ENCODE data around the gene SPSB1. TPM values are rescaled to one million over a fixed set of nuclear protein-coding genes. Genes with fewer than 3 reads are reported as not detected.

The SPSB1 gene
- polyA plus RNA-seq, 6 donors from 2014 or later, result 0.61 to 2.2 (median 1.2) TPM; not detected in 1

GRCh38 chr1:9368356-9368755 lies 75.7 kb downstream of the SPSB1 start:
- ATAC-seq (ENCODE audit: low read depth in 2 of 2), result no peak
- Mint-ChIP-seq H3K36me3 (no peaks in the 10 kb centered on the region), H3K27me3 (no peaks in the 10 kb centered on the region), H3K27ac (peak overlapping the region in 2 of 6 donors; percentile 69 to 79), H3K4me3 (peak overlapping the region in 1 of 8 donors; percentile 15), H3K9me3 (no peaks in the 10 kb centered on the region), H3K4me1 (peaks cover 2 to 7% (median 3%) of the 10 kb centered on the region in 3 donors)
- DNase-seq, result no peak

- DNase-seq, result no peak
- H3K27ac Mint-ChIP-seq, result peak overlapping the region in 2 of 6 donors; percentile 10 to 33
- H3K36me3 Mint-ChIP-seq, result no peaks in the 10 kb centered on the region
- H3K4me3 Mint-ChIP-seq, result no peak overlapping the region
- peaks cover 0 to 4% (median 3%) of the 10 kb centered on the region in 3 donors for H3K4me1 Mint-ChIP-seq
- no peak for ATAC-seq (ENCODE audit: low read depth in 2 of 2)
- H3K27me3 Mint-ChIP-seq, result no peaks in the 10 kb centered on the region
- H3K9me3 Mint-ChIP-seq, result no peaks in the 10 kb centered on the region
These were observed 77.5 kb downstream of the SPSB1 start for GRCh38 chr1:9369964-9370788.

GRCh38 chr1:9371391-9371935 lies 78.8 kb downstream of the SPSB1 start:
- Mint-ChIP-seq H3K4me3 (no peak overlapping the region), H3K27me3 (no peaks in the 10 kb centered on the region), H3K36me3 (no peaks in the 10 kb centered on the region), H3K9me3 (no peaks in the 10 kb centered on the region), H3K4me1 (peaks cover 0 to 4% (median 3%) of the 10 kb centered on the region in 3 donors), H3K27ac (peak overlapping the region in 1 of 6 donors; percentile 54)
- ATAC-seq (ENCODE audit: low read depth in 2 of 2), result no peak
- no peak for DNase-seq

- Mint-ChIP-seq H3K27ac (no peak overlapping the region), H3K9me3 (no peaks in the 10 kb centered on the region), H3K27me3 (no peaks in the 10 kb centered on the region), H3K4me1 (peaks cover 0 to 4% (median 3%) of the 10 kb centered on the region in 3 donors), H3K36me3 (no peaks in the 10 kb centered on the region), H3K4me3 (no peak overlapping the region)
- no peak for ATAC-seq (ENCODE audit: low read depth in 2 of 2)
- no peak for DNase-seq
These were observed 79.3 kb downstream of the SPSB1 start for GRCh38 chr1:9371951-9372350.

GRCh38 chr1:9373619-9374018 lies 80.9 kb downstream of the SPSB1 start:
- H3K9me3 Mint-ChIP-seq, result no peaks in the 10 kb centered on the region
- H3K4me3 Mint-ChIP-seq, result no peak overlapping the region
- no peaks in the 10 kb centered on the region for H3K27me3 Mint-ChIP-seq
- DNase-seq (no peak), ATAC-seq (ENCODE audit: low read depth in 2 of 2) (no peak)
- H3K27ac Mint-ChIP-seq, result peak overlapping the region in 2 of 6 donors; percentile 33 to 49
- H3K4me1 Mint-ChIP-seq, result peaks cover 0 to 4% (median 3%) of the 10 kb centered on the region in 3 donors
- H3K36me3 Mint-ChIP-seq, result no peaks in the 10 kb centered on the region

- no peak for ATAC-seq (ENCODE audit: low read depth in 2 of 2)
- H3K9me3 Mint-ChIP-seq, result no peaks in the 10 kb centered on the region
- H3K27ac Mint-ChIP-seq, result no peak overlapping the region
- no peak overlapping the region for H3K4me3 Mint-ChIP-seq
- H3K27me3 Mint-ChIP-seq, result no peaks in the 10 kb centered on the region
- peaks cover 0 to 6% (median 1%) of the 10 kb centered on the region in 3 donors for H3K4me1 Mint-ChIP-seq
- no peaks in the 10 kb centered on the region for H3K36me3 Mint-ChIP-seq
- no peak for DNase-seq
These were observed 82.2 kb downstream of the SPSB1 start for GRCh38 chr1:9374748-9375341.

GRCh38 chr1:9375912-9376311 lies 83.2 kb downstream of the SPSB1 start:
- no peaks in the 10 kb centered on the region for H3K27me3 Mint-ChIP-seq
- ATAC-seq (ENCODE audit: low read depth in 2 of 2) (no peak), DNase-seq (no peak)
- H3K4me3 Mint-ChIP-seq, result no peak overlapping the region
- H3K36me3 Mint-ChIP-seq, result no peaks in the 10 kb centered on the region
- no peaks in the 10 kb centered on the region for H3K9me3 Mint-ChIP-seq
- H3K27ac Mint-ChIP-seq, result no peak overlapping the region
- H3K4me1 Mint-ChIP-seq, result peaks cover 4 to 14% (median 6%) of the 10 kb centered on the region in 3 donors

- Mint-ChIP-seq H3K4me1 (peaks cover 4 to 17% (median 11%) of the 10 kb centered on the region in 3 donors), H3K27ac (no peak overlapping the region), H3K36me3 (no peaks in the 10 kb centered on the region), H3K4me3 (no peak overlapping the region), H3K9me3 (no peaks in the 10 kb centered on the region), H3K27me3 (no peaks in the 10 kb centered on the region)
- DNase-seq, result no peak
- ATAC-seq (ENCODE audit: low read depth in 2 of 2), result no peak
These were observed 83.7 kb downstream of the SPSB1 start for GRCh38 chr1:9376430-9376829.

- DNase-seq, result no peak
- no peak overlapping the region for H3K27ac Mint-ChIP-seq
- H3K4me1 Mint-ChIP-seq, result peaks cover 4 to 17% (median 11%) of the 10 kb centered on the region in 3 donors
- no peaks in the 10 kb centered on the region for H3K9me3 Mint-ChIP-seq
- ATAC-seq (ENCODE audit: low read depth in 2 of 2), result no peak
- H3K4me3 Mint-ChIP-seq, result no peak overlapping the region
- H3K36me3 Mint-ChIP-seq, result no peaks in the 10 kb centered on the region
- H3K27me3 Mint-ChIP-seq, result no peaks in the 10 kb centered on the region
These were observed 84.2 kb downstream of the SPSB1 start for GRCh38 chr1:9376886-9377333.

GRCh38 chr1:9378801-9379200 lies 86.1 kb downstream of the SPSB1 start:
- Mint-ChIP-seq H3K36me3 (no peaks in the 10 kb centered on the region), H3K4me3 (no peak overlapping the region), H3K27me3 (no peaks in the 10 kb centered on the region), H3K4me1 (peaks cover 4 to 14% (median 11%) of the 10 kb centered on the region in 3 donors), H3K9me3 (no peaks in the 10 kb centered on the region), H3K27ac (no peak overlapping the region)
- no peak for ATAC-seq (ENCODE audit: low read depth in 2 of 2)
- no peak for DNase-seq

GRCh38 chr1:9380711-9381110 lies 88.0 kb downstream of the SPSB1 start:
- peaks cover 0 to 6% (median 0%) of the 10 kb centered on the region in 3 donors for H3K27me3 Mint-ChIP-seq
- ATAC-seq (ENCODE audit: low read depth in 2 of 2), result no peak
- no peak overlapping the region for H3K27ac Mint-ChIP-seq
- peaks cover 4 to 14% (median 11%) of the 10 kb centered on the region in 3 donors for H3K4me1 Mint-ChIP-seq
- no peak for DNase-seq
- H3K36me3 Mint-ChIP-seq, result no peaks in the 10 kb centered on the region
- H3K9me3 Mint-ChIP-seq, result no peaks in the 10 kb centered on the region
- no peak overlapping the region for H3K4me3 Mint-ChIP-seq

GRCh38 chr1:9382643-9383491 lies 90.2 kb downstream of the SPSB1 start:
- Mint-ChIP-seq H3K4me1 (peaks cover 4 to 16% (median 14%) of the 10 kb centered on the region in 3 donors), H3K9me3 (no peaks in the 10 kb centered on the region), H3K4me3 (no peak overlapping the region), H3K27me3 (peaks cover 0 to 6% (median 6%) of the 10 kb centered on the region in 3 donors), H3K27ac (no peak overlapping the region), H3K36me3 (no peaks in the 10 kb centered on the region)
- DNase-seq (no peak), ATAC-seq (ENCODE audit: low read depth in 2 of 2) (no peak)

- H3K4me3 Mint-ChIP-seq, result no peak overlapping the region
- peaks cover 4 to 16% (median 14%) of the 10 kb centered on the region in 3 donors for H3K4me1 Mint-ChIP-seq
- H3K27ac Mint-ChIP-seq, result peak overlapping the region in 1 of 6 donors; percentile 23
- ATAC-seq (ENCODE audit: low read depth in 2 of 2), result no peak
- no peak for DNase-seq
- no peaks in the 10 kb centered on the region for H3K9me3 Mint-ChIP-seq
- no peaks in the 10 kb centered on the region for H3K36me3 Mint-ChIP-seq
- peaks cover 0 to 10% (median 6%) of the 10 kb centered on the region in 3 donors for H3K27me3 Mint-ChIP-seq
These were observed 91.4 kb downstream of the SPSB1 start for GRCh38 chr1:9384128-9384527.
